ENCODE results near the gene TMED1. TPM values are rescaled to one million over a fixed set of nuclear protein-coding genes. Genes with fewer than 3 reads are reported as not detected.

Gene TMED1
- total and polyA plus RNA-seq, 4 donors: 14.4 to 34.4 (median 23.5) TPM

DNA sequence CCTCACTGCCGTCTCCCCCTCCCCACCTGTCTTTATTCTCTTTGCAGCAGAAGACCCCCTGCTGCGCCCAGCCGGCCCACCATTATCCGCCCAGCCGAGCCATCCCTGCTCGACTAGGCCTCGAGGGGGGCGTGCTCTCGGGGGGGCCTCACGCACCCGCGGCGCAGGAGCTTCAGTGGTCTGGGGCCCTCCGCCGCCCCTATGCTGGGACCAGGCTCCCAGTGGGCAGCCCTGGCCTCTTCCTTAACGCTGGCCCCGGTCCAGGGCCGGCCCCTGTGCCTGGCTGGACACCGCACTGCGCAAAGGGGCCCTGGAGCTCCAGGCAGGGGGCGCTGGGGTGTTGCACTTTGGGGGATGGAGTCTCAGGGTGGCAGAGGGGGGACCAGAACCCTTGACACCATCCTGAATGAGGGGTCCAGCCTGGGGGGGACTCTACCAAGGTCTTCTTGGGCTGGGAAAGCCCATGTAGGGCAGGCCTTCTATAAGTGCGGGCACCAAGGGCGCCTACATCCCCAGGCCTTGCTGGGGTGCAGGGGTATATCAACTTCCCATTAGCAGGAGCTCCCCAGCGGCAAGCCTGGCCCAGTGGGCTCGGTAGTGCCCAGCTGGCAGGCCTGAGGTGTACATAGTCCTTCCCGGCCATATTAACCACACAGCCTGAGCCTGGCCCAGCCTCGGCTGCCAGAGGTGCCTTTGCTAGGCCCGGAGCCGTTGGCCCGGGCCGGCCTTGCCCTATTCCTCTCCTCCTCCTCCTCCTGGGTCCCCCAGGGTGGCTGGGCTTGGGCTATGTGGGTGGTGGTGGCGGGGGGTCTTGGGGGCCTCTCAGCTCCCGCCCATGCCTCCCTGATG lies 4.9 kb downstream of the TMED1 start:
- no peak overlapping the region for H3K4me3 ChIP-seq (ENCODE audit: low read length in 2 of 2)
- no peaks in the 10 kb centered on the region for H3K27me3 ChIP-seq (ENCODE audit: control insufficient read depth in 1 of 2, insufficient read depth in 2 of 2, low read length in 1 of 2)
- H3K4me1 ChIP-seq (ENCODE audit: control insufficient read depth in 1 of 2, insufficient read depth in 2 of 2, low read length in 2 of 2): no peaks in the 10 kb centered on the region
- DNase-seq: no peak
- H3K36me3 ChIP-seq (ENCODE audit: control insufficient read depth in 1 of 2, insufficient read depth in 2 of 2, low read length in 1 of 2): no peaks in the 10 kb centered on the region
- H3K9me3 ChIP-seq (ENCODE audit: control insufficient read depth, low read length): no peaks in the 10 kb centered on the region
- no peak for ATAC-seq (ENCODE audit: low FRiP score)
- intact Hi-C loops (cut with DNase I): no loop called here
- H3K27ac ChIP-seq (ENCODE audit: low read depth in 1 of 2, low read length in 2 of 2): no peak overlapping the region
- 83 to 86% methylated on average over 32 to 33 of the region's 33 CpGs for WGBS, 2 donors

DNA sequence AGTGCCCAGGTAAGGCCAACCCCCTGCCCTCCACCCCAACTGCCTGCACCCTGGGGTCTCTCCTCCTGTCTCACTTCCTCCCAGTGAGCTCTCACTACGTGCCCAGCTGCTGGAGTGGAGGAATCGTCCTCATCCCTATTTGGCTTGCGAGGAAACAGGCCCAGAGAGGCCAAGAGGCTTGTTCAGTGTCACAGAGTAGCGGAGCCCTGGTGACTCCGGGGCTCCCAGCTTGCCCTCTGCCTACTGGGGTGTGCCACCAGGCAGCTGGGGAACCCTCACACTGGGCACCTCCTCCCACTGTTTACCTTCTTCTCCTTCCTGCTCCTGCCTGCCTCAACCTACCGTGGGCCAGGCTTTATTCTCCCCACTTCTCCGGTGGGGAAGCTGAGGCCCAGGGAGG lies 5.6 kb downstream of the TMED1 start:
- ATAC-seq (ENCODE audit: low FRiP score) (no peak), DNase-seq (no peak)
- no peaks in the 10 kb centered on the region for H3K36me3 ChIP-seq (ENCODE audit: control insufficient read depth in 1 of 2, insufficient read depth in 2 of 2, low read length in 1 of 2)
- H3K27ac ChIP-seq (ENCODE audit: low read depth in 1 of 2, low read length in 2 of 2): no peak overlapping the region
- no peaks in the 10 kb centered on the region for H3K27me3 ChIP-seq (ENCODE audit: control insufficient read depth in 1 of 2, insufficient read depth in 2 of 2, low read length in 1 of 2)
- intact Hi-C loops (cut with DNase I): no loop called here
- H3K9me3 ChIP-seq (ENCODE audit: control insufficient read depth, low read length): no peaks in the 10 kb centered on the region
- no peaks in the 10 kb centered on the region for H3K4me1 ChIP-seq (ENCODE audit: control insufficient read depth in 1 of 2, insufficient read depth in 2 of 2, low read length in 2 of 2)
- no peak overlapping the region for H3K4me3 ChIP-seq (ENCODE audit: low read length in 2 of 2)
- 83 to 84% methylated on average over 5 to 7 of the region's 7 CpGs for WGBS, 2 donors

DNA sequence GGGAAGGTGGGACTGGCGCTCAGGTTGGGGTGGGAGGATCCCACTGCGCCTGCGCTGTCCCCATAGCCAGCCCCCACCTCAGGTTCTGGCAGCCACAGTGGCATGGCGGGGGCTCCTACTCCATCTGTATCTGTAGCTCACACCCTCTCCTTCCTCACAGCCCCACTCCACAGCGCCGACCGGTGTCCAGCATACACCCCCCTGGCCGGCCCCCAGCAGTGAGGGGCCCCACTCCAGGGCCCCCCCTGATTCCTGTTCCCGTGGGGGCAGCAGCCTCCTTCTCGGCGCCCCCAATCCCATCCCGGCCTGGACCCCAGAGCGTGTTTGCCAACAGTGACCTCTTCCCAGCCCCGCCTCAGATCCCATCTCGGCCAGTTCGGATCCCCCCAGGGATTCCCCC lies 6.0 kb downstream of the TMED1 start:
- whole genome bisulfite sequencing, 2 donors: 80 to 85% methylated on average over 16 of the region's 16 CpGs
- H3K4me1 ChIP-seq (ENCODE audit: control insufficient read depth in 1 of 2, insufficient read depth in 2 of 2, low read length in 2 of 2): no peaks in the 10 kb centered on the region
- H3K36me3 ChIP-seq (ENCODE audit: control insufficient read depth in 1 of 2, insufficient read depth in 2 of 2, low read length in 1 of 2): no peaks in the 10 kb centered on the region
- no peaks in the 10 kb centered on the region for H3K9me3 ChIP-seq (ENCODE audit: control insufficient read depth, low read length)
- DNase-seq: no peak
- H3K27ac ChIP-seq (ENCODE audit: low read depth in 1 of 2, low read length in 2 of 2): no peak overlapping the region
- no peak for ATAC-seq (ENCODE audit: low FRiP score)
- no peaks in the 10 kb centered on the region for H3K27me3 ChIP-seq (ENCODE audit: control insufficient read depth in 1 of 2, insufficient read depth in 2 of 2, low read length in 1 of 2)
- no peak overlapping the region for H3K4me3 ChIP-seq (ENCODE audit: low read length in 2 of 2)
- intact Hi-C loops (cut with DNase I): no loop called here

DNA sequence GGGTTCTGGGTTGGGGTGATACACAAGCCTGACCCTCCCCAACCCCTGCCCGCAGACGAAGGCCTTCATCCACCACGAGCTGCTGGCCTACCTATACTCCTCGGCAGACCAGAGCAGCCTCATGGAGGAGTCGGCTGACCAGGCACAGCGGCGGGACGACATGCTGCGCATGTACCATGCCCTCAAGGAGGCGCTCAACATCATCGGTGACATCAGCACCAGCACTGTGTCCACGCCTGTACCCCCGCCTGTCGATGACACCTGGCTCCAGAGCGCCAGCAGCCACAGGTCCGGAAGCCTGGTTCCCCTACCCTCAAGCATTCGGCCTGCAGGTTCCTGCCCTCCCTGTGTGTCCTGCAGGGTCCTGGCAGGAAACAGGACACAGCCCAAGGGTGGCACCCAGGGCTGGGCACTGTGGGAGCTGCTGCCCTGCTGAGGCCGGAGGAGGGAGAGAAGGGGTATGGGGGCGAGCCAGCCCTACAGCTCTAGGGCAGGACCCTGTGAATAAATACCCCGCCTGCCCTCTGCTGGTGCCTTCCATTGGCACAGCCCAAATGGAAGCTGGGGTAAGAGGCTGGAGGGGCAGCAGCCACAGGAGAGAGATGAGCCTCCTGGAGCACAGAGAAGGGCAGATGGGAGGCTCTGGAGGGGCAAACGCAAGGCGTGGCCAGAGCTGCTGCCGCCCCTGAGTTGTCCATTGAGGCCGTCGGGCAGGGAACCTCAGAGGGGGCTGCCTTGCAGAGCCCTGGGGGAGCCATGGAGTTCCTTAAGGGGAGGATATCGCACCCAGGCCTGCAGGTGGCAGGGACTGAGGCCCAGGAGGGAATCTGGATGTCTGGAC lies 6.8 kb downstream of the TMED1 start:
- Histone ChIP-seq H3K4me1 (ENCODE audit: control insufficient read depth in 1 of 2, insufficient read depth in 2 of 2, low read length in 2 of 2) (no peaks in the 10 kb centered on the region), H3K36me3 (ENCODE audit: control insufficient read depth in 1 of 2, insufficient read depth in 2 of 2, low read length in 1 of 2) (no peaks in the 10 kb centered on the region), H3K27me3 (ENCODE audit: control insufficient read depth in 1 of 2, insufficient read depth in 2 of 2, low read length in 1 of 2) (no peaks in the 10 kb centered on the region), H3K4me3 (ENCODE audit: low read length in 2 of 2) (no peak overlapping the region), H3K27ac (ENCODE audit: low read depth in 1 of 2, low read length in 2 of 2) (no peak overlapping the region), H3K9me3 (ENCODE audit: control insufficient read depth, low read length) (no peaks in the 10 kb centered on the region)
- no peak for DNase-seq
- WGBS, 2 donors: 88 to 90% methylated on average over 26 of the region's 26 CpGs
- no peak for ATAC-seq (ENCODE audit: low FRiP score)
- intact Hi-C loops (cut with DNase I): no loop called here

DNA sequence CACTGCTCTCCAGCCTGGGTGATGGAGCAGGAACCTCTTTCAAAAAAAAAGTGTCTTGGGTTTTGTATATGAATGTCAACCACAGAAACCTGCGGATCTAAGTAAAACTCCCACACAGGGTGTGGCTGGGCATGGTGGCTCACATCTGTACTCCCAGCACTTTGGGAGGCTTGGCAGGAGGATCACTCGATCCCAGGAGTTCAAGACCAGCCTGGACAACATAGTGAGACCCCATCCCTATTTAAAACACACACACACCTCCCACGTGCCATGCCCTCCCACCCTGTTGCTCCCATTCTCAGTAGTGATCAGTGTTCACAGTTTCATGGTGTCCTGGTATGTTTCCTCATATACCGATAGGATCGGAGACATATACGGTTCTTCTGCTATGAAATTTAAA lies 9.2 kb downstream of the TMED1 start:
- no peak for ATAC-seq (ENCODE audit: low FRiP score)

DNA sequence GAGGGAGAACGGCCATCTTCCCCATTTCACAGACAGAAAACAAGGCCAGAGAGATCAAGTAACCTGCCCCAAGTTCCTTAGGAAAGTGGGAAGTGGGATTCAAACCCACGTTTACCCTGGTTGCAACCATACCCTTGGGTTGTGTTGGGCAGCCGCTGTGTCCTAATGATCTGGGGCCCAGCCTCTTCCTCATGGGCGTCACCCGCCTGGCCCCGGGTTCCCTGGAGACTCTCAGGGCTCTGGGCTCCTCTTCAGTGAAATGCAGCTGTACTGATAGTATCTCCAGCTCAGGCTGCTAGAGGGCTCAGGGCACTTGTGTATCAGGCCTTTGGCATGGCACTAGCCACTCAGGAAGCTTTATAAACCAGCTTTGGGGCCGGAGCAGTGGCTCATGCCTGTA lies 9.8 kb downstream of the TMED1 start:
- Histone ChIP-seq H3K4me3 (ENCODE audit: low read length in 2 of 2) (no peak overlapping the region), H3K9me3 (ENCODE audit: control insufficient read depth, low read length) (no peaks in the 10 kb centered on the region), H3K27ac (ENCODE audit: low read depth in 1 of 2, low read length in 2 of 2) (no peak overlapping the region), H3K27me3 (ENCODE audit: control insufficient read depth in 1 of 2, insufficient read depth in 2 of 2, low read length in 1 of 2) (no peaks in the 10 kb centered on the region), H3K36me3 (ENCODE audit: control insufficient read depth in 1 of 2, insufficient read depth in 2 of 2, low read length in 1 of 2) (no peaks in the 10 kb centered on the region), H3K4me1 (ENCODE audit: control insufficient read depth in 1 of 2, insufficient read depth in 2 of 2, low read length in 2 of 2) (no peaks in the 10 kb centered on the region)
- intact Hi-C loops (cut with DNase I): no loop called here
- no peak for ATAC-seq (ENCODE audit: low FRiP score)
- no peak for DNase-seq
- 89 to 93% methylated on average over 7 of the region's 7 CpGs for WGBS, 2 donors

More for the DNA sequence above, 9.2 kb downstream of the TMED1 start:
- Histone ChIP-seq H3K27me3 (ENCODE audit: control insufficient read depth in 1 of 2, insufficient read depth in 2 of 2, low read length in 1 of 2) (no peaks in the 10 kb centered on the region), H3K4me3 (ENCODE audit: low read length in 2 of 2) (no peak overlapping the region), H3K4me1 (ENCODE audit: control insufficient read depth in 1 of 2, insufficient read depth in 2 of 2, low read length in 2 of 2) (no peaks in the 10 kb centered on the region), H3K36me3 (ENCODE audit: control insufficient read depth in 1 of 2, insufficient read depth in 2 of 2, low read length in 1 of 2) (no peaks in the 10 kb centered on the region), H3K9me3 (ENCODE audit: control insufficient read depth, low read length) (no peaks in the 10 kb centered on the region), H3K27ac (ENCODE audit: low read depth in 1 of 2, low read length in 2 of 2) (no peak overlapping the region)
- no peak for DNase-seq
- intact Hi-C loops (cut with DNase I): no loop called here
- 89 to 91% methylated on average over 6 of the region's 6 CpGs for WGBS, 2 donors

DNA sequence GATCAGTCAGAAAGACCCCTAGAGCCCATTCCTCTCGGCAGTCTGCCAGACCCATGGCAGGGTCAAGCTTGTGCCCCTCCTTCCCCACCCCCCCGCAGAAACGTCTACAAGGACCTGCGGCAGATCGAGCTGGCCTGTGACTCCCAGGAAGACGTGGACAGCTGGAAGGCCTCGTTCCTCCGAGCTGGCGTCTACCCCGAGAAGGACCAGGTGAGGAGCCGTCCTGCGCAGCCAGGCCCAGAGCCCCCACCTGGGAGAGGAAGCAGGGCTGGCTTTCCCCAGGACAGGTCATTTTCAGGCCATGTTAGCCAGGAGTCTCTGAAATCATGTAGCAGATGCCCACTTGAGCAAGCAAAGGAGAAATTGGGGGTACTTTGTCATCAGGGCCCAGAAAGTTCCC lies 12.3 kb downstream of the TMED1 start:
- DNase-seq: no peak
- WGBS, 2 donors: 91% methylated on average over 12 of the region's 12 CpGs

DNA sequence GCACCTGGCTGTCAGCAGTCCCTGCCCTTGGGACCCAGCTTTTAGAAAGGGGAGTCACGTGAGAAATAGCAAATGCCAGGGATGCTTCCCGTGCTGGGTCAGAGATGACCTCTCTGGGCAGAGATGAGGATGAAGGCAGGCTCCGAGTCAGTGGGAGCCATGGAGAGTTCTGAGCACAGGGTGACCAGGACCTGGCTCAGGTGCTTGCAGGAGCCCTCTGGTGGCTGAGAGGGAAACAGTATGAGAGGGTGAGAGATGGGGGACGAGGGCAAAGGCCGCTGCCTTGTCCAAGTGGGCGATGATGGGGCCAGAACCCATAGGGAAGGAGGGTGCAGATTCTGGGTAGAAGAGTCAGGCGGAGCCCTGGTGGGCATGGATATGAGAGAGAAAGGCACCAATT lies 15.8 kb downstream of the TMED1 start:
- Histone ChIP-seq H3K4me3 (ENCODE audit: low read length in 2 of 2) (no peak overlapping the region), H3K36me3 (ENCODE audit: control insufficient read depth in 1 of 2, insufficient read depth in 2 of 2, low read length in 1 of 2) (peaks cover 0 to 3% of the 10 kb centered on the region in 2 donors), H3K27me3 (ENCODE audit: control insufficient read depth in 1 of 2, insufficient read depth in 2 of 2, low read length in 1 of 2) (no peaks in the 10 kb centered on the region), H3K9me3 (ENCODE audit: control insufficient read depth, low read length) (no peaks in the 10 kb centered on the region), H3K4me1 (ENCODE audit: control insufficient read depth in 1 of 2, insufficient read depth in 2 of 2, low read length in 2 of 2) (no peaks in the 10 kb centered on the region), H3K27ac (ENCODE audit: low read depth in 1 of 2, low read length in 2 of 2) (no peak overlapping the region)
- WGBS, 2 donors: 85 to 87% methylated on average over 7 of the region's 7 CpGs
- no peak for DNase-seq
- ATAC-seq (ENCODE audit: low FRiP score): no peak
- intact Hi-C loops (cut with DNase I): no loop called here

More for the DNA sequence above, 12.3 kb downstream of the TMED1 start:
- ATAC-seq (ENCODE audit: low FRiP score): no peak
- Histone ChIP-seq H3K9me3 (ENCODE audit: control insufficient read depth, low read length) (no peaks in the 10 kb centered on the region), H3K27me3 (ENCODE audit: control insufficient read depth in 1 of 2, insufficient read depth in 2 of 2, low read length in 1 of 2) (no peaks in the 10 kb centered on the region), H3K36me3 (ENCODE audit: control insufficient read depth in 1 of 2, insufficient read depth in 2 of 2, low read length in 1 of 2) (peaks cover 0 to 3% of the 10 kb centered on the region in 2 donors), H3K27ac (ENCODE audit: low read depth in 1 of 2, low read length in 2 of 2) (no peak overlapping the region), H3K4me1 (ENCODE audit: control insufficient read depth in 1 of 2, insufficient read depth in 2 of 2, low read length in 2 of 2) (no peaks in the 10 kb centered on the region), H3K4me3 (ENCODE audit: low read length in 2 of 2) (no peak overlapping the region)
- intact Hi-C loops (cut with DNase I): no loop called here
